HG03575 (cell line): ENCODE measurements around the gene SLC44A1.

Experiments used
- ATAC-seq: cut with Tn5 transposase; IDR thresholded peaks from one replicate; pipeline ENCODE4 v1.9.1; 2021; ENCODE audit not compliant: unreplicated experiment, insufficient number of reproducible peaks, low FRiP score; ENCODE audit errors: extremely low read depth

The SLC44A1 gene

DNA sequence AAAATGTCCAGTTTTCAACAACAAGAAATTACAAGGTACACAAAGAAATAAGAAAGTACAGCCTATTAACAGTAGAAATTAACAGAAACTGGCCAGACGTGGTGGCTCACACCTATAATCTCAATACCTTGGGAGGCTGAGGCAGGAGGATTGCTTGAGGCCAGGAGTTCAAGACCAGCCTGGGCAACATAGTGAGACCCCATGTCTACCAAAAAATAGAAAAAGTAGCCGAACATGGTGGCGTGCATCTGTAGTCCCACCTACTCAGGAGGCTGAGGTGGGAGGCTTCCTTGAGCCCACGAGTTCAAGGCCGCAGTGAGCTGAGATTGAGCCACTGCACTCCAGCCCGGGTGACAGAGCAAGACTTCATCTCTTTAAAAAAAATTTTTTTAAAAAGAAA, 161.9 kb downstream of the SLC44A1 start:
- no peak for ATAC-seq

DNA sequence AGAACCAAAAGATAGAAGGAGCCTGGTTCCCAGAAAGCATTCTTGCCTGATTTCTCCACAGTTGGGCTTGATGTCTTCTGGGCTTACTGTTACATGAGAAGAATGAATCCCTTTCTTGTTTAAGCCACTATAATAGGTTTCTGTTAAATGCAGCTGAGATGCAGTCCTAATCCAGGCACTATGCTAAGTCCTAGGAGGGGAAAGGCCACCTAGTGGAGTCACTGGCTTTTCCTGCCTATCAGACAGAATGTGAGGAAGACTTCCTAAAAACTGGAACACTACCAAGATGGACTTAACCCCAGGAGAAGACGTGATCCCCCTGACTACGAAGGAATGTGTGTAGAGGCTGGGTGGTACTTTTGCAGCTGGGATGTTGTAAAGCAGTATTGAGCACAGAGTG, 169.1 kb downstream of the SLC44A1 start:
- ATAC-seq: no peak

DNA sequence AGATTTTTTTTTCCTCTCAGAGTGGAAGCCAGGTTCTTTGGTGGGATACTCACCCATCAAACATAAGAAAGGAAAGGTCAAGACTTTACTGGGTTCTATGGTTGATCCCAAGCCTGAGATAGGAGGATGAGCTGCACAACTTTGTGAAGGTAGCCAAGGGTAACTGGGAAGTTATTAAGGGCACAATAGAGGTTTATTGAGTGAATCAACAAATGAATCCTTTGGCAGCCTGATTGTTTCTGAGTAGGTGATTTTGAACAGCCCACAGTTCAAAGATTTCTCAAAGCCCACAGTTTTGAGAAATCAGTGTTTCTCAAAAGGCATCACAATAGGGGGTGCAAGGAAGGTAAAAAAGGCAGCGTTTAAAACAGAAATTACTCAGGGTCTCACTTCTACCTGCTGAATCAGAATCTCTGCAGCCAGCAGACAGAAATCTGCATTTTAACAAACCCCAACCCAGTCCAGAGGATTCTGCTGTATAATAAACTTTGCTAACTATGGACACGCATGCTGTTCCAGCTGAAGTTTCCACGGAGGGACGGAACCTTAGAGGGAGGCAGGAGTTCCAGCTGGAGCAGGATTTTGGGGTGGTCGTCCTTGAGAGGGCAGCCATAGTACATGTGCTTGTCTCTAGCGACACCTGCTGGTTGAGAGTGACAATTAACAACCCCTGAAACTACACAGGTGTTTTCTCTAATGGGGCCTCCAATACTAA, 170.7 kb downstream of the SLC44A1 start:
- peak; percentile 44 for ATAC-seq

DNA sequence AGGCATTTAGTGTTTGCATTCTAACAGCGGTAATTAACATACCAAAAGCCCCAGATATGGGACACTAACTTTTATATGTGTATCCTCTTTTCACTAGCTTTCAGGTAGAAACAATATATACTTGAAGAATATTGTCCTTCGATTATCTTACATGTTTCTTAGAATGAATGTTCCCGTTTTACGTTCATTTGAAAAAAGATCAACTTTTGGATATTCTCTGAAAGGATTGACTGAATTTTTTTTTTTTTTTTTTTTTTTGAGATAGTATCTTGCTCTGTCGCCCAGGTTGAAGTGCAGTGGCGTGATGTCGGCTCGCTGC, 171.2 kb downstream of the SLC44A1 start:
- ATAC-seq: no peak

DNA sequence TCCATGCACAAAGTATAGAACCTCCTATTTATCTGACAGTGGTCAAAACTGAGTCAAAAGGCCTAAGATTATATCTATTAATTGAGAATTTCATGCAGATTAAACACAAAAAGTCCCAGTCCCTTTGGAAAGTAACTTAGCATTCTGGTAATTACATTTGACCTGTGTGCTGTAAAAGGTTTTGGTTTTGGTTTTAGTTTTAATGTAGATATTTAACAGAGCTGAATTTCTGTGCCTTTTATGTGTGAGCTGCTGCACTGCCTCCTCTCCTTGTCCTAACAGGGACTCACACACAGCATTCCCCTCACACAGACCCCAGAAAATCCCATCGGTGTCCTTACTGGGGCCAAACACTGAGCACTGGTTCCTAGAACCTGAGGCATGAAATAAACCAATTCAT, 172.4 kb downstream of the SLC44A1 start:
- ATAC-seq: no peak

DNA sequence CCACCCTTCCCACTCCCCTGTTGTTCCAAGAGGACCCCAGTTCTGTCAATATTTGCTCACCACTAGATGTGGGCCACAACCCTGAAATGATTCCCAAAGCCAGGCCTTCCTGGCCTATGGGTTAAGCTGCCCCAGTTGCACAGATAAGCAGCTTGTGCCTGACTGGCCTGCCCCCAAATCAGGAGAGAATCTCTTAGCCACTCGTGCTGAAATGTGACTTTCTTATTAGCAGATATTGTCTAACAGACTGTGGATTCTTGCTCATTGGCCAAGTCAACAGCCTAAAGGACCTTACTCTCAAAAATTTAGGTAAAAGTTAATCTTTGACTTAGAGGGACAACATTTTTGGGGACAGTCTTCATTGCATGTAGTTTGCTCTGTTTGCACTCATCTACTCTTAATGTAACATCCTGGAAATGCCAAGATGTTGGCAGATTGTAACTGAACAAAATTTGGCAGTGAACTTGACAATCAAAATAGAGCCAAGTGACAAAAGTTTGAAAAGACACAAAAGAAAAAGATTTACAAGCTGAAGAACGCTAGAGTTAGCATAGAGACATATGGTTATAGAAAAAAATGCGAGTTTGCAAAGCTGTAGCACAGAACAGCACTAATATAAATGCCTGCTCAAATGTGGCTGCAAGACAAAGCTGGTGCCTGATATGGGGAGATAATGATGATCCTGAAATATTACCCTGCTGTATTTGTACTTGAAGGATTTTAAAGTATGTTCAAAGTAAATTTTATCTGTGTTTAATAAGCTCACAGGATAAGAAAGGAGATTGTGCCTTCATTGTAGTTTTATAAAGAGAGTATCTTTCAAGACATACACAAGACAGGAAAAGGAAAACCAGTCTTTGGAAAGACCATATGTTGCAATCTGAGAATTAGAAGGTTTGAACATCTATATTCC, 174.4 kb downstream of the SLC44A1 start:
- no peak for ATAC-seq

DNA sequence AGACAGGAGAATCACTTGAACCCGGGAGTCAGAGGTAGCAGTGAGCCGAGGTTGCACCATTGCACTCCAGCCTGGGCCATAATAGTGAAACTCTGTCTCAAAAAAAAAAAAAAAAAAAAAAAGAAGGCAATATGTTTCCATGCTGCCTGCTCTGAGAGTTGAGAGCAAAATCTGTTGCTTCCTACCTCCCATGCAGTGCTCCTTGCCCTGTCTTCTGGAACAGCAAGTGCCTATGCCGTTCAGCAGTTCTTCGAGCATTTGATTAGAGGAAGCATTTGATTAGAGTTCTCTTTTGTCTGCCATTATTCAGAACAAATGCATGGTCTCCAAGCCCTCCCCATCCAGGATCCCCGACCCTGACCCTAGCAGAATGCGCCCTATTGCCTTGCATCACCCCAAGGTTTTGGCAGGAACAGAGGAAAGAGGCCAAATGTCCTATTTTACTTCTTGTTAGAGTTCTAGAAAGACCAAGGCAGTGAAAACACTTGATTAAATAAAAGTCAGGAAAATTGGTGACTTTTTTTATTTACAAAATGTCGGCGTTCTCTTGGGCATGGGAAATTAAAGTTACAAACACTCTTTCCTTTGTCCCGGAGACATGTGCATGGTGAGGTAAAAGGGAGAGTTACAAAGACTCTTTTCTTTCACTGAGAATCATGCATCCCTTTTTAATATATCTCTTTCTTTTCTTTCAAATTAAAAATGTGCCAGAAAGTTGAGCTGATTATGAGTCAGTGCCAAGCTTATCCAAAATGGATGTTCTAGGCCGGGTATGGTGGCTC, 175.6 kb downstream of the SLC44A1 start:
- no peak for ATAC-seq

DNA sequence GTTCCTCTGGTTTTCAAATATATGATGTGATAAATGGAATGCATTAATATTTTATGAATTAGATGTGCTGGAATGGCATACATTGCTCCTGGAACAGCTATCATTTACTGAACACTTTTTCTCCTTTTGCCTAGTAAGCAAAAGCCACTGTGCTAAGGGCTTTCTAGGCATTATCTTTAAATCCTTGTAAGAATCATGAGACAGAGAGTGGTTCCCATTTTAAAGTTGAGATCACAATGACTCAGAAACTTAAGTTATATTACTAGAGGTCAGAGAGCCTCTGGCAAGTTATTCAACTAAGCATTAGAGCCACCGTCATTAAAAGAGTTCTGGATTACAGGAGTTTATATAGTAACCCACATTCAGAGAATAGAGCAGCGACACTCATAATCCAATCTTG, 176.7 kb downstream of the SLC44A1 start:
- no peak for ATAC-seq

DNA sequence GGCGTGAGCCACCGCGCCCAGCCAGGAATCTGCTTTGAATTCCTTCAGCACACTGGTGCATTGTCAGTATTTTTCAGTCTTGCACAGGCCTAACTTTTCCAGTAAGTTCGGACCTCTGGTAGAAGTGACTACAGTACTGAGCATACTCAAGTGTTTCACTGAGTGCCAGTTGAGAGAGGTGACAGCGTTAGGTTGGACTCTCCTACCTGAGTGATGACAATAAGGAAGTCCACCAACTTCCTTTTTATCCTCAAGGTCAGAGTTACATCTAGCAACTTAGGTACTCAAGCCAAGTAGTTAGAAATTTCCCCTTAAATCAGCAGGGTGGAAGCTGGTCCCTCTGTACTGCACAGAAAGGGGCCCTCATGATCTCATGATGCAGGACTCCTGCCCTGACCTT, 177.4 kb downstream of the SLC44A1 start:
- no peak for ATAC-seq

DNA sequence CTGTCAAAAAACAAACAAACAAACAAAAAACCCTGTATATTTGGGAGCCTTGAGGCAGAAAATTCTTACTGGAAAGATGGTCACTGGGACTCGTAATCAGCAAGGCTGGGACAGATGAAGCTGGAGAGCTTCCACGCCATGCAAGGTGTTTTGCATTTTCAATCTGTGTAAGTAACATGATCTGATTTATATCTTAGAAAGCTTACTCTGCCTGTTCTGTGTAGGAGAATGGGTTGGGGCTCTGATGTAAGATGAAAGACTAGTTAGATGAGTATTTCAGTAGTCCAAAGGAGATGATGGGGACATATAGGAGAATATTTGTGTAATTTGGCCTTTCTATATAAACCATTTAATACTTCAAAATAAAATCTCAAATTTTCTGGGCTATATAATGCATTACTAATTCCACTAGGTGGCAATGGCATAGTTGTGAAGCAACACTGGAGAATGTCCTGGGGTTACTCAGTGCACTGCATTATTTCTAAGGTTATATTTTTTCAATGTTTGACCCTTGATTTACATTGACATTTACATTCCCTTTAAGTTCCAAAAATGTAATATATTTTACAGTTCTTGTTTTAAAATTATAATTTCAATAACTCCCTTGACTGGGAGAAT, 181.5 kb downstream of the SLC44A1 start:
- ATAC-seq: peak; percentile 48

DNA sequence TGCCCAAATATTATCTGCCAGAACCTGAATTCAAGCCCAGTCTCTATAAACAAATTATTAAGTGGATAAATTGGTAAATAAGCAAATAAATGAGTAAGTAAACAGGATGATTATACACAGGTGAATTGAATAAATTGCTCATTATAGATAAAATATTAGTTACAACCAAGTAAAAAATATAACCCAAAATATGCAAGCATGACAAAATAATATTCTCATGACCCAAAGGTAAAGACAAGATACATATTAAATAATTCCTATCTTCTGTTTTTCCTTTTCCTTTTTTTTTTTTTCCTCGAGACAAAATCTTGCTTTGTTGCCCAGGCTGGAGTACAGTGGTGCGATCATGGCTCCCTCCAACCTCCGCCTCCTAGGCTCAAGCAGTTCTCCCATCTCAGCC, 182.2 kb downstream of the SLC44A1 start:
- no peak for ATAC-seq

DNA sequence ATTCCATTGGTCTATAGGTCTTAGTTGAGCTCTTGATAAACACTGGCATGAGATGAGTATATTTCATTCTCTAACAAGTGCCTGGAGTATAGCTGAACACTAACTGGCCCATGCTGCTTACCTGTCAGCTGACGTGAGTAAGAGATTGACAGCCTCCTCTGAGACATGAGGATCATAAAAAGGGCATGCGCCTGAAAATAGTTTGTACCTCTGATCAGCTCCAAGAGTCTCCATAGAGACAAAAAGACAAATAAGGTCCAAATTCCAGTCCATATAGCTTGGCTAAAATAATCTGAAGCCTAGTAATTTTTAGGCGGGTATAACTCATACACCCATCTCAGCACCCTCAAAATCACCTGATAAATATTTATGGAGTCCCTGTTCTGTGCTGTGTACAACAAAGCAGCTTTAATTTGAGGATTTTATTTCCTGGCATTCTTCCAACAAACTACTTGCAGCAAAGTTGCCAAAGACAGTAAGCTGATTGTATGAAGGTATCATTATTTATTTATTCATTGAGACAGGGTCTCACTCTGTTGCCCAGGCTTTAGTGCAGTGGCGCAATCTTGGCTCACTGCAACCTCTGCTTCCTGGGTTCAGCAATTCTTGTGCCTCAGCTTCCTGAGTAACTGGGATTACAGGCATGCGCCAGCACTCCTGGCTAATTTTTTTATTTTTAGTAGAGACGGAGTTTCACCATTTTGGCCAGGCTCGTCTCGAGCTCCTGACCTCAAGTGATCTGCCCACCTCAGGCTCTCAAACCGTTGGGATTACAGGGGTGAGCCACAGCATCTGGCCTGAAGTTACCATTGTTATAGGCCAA, 187.2 kb downstream of the SLC44A1 start:
- ATAC-seq: no peak

DNA sequence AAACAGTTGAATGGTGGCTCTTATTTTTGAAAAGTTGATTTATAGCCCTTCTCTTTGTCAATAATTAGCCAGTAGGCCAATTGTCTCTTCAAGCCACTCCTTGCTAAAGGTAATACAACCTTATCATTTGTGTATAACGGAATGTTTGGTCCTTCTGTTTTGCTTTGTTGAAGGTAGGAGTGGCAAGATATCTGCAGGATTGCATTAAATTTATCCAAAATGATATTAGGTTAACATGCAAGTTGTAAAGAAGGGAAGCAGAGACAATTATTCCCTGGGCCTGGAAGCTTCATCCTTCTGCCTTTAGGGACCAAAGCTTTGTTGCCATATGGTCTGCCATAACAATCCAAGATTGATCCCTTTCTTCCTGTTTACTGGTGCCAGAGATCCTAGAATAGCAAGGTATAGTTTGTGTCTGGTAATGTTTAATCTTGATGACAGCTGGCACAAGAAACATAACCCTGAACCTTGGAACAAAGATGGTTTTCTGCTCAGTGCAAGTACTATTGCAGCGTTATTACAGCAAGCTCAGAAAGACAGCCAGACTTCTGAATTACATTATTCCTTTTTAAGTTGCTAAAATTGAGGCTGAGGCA, 187.9 kb downstream of the SLC44A1 start:
- ATAC-seq: no peak

DNA sequence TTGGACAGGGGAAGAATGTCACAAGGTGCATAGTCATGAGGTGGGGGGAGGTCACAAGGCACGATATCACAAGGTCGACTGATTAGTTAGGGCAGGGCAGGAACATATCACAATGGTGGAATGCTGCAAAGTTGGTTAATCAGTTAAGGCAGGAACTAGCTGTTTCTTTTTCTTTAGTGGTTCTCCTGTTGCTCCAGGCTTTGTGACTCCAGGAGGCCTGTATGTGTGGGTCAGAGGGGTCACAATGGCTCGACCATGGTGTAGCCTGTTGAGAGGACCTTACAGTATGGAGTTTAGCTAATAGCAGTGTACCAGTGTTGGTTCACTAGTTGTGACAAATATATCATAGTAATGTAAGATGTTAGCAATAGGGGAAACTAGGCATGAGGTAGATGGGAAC, 191.0 kb downstream of the SLC44A1 start:
- no peak for ATAC-seq

DNA sequence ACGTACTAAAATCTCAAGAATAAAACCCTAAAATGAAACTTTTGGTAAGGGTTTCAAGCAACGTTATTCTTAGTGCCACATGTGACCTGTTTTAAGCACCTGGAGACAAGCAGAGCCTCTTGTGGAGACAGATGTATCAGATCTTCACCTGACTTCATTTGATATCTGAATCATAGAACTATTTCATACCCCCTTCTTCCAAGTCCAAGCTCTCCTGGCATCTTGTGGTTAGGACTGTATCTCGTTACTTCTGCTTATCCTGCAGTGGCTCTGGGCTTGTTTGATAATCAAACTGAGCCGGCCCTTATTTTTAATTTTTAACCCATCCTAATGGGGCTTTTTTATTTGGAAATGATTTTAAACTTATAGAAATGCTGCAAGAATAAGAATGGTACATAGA, 192.3 kb downstream of the SLC44A1 start:
- ATAC-seq: no peak

DNA sequence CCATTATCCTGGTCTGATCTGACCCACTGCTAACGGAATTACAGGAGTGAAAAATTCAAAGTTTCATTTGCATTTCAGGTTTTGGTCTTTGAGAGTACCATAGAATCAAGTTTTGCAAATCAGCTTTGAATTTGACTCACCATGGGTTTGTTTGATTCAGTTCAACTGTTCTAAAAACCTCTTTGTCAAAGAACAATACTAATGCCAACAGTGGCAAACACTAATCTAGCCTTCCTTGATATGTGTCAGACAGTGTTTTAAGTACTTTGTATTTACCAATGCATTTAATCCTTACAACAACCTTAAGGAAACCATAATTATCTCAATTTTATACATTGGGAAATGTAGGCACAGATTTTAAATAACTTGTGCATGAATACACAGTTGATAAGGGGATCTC, 193.3 kb downstream of the SLC44A1 start:
- ATAC-seq: no peak

DNA sequence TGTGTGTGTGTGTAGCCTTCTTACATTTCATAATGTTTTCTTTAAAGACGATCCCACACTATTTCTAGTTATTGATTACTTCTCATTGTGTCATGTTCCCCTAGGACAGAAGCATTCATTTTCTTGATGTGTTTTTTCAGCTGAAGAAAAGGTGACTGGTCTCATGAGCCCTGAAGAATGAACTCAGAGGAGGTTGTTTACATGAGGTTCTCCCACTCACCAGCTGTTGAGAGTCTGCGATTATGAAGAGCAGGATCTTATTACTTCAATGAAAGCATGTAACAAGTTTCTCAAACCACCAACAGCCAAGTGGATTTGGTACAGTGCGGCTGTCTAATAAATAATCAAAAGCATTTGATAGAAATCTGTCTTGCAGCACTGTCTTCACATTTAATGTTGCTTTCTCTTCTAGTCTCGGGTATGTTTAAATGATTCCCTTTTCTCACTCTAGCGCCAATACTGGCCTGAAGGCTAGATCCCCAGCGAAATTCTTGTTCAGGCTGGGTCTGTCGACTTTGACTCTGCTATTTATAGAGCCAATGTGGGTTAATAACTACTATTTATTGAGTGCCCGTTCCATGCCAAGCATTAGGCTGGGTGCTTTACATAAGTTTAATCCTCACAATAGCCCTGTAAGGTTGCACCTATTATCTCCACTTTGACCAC, 193.8 kb downstream of the SLC44A1 start:
- no peak for ATAC-seq

DNA sequence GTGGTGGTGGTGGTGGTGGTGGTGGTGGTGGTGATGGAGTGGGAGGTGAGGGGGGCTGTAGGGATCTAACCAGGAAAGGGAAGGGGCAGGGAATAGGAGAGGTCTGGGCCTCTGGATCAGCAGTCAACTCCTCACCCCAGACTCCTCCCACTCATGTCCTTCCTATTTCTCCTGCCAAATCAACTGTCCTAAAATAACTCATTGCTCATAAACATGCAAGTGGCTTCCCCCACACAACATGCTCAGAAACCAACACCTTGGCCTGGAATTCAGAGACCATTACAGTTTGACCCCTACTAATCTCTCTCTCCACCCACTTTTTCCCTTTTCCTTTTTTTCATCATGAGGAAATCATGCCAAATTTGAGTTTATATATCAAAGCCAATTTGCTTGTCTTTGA, 195.0 kb downstream of the SLC44A1 start:
- no peak for ATAC-seq
